Tibial artery (tissue), 4 donors: ENCODE data around the gene CPHXL.

Experiments
- DNase-seq, 2 donors: peaks; one replicate each; pipeline ENCODE4 v3.0.0-alpha.2; 2019
- H3K27ac ChIP-seq, 2 donors: fragments of 200-600 bp; sonication (generic) in 1 of 2; 1 replicate in 1 of 2; 2 replicates in 1 of 2; pipeline ENCODE4 v1.5.1; 2018 to 2019; ENCODE audit warnings: mild to moderate bottlenecking in 1 of 2
- H3K27me3 ChIP-seq, 2 donors: fragments of 200-600 bp; sonication (generic) in 1 of 2; one replicate each; pipeline versions ENCODE4 v1.5.1 to v1.6.0; 2016 to 2019
- H3K36me3 ChIP-seq, 3 donors: fragments of 200-600 bp; sonication (generic) in 2 of 3; one replicate each; pipeline ENCODE4 v1.5.1; 2016 to 2019; ENCODE audit warnings: mild to moderate bottlenecking in 2 of 3
- H3K4me1 ChIP-seq, 4 donors: fragments of 200-600 bp; sonication (generic) in 2 of 4; 1 replicate in 3 of 4; 2 replicates in 1 of 4; pipeline ENCODE4 v1.5.1; 2016 to 2019
- H3K4me3 ChIP-seq, 2 donors: fragments of 200-600 bp; sonication (generic) in 1 of 2; 1 replicate in 1 of 2; 2 replicates in 1 of 2; pipeline ENCODE4 v1.5.1; 2018 to 2019; ENCODE audit warnings: mild to moderate bottlenecking in 2 of 2
- H3K9me3 ChIP-seq, 3 donors: fragments of 200-600 bp; sonication (generic) in 1 of 3; one replicate each; pipeline ENCODE4 v1.5.1; 2016 to 2019
- CTCF ChIP-seq, 2 experiments: fragments of 200-600 bp in 1 of 2; fragments of 450-650 bp in 1 of 2; IDR thresholded peaks; one replicate each; pipeline ENCODE4 v1.5.1; 2017 to 2019; ENCODE audit warnings: antibody characterized with exemption in 2 of 2, mild to moderate bottlenecking in 1 of 2, moderate library complexity in 1 of 2
- intact Hi-C: fragments of 100-400 bp; cut with DNase I; formaldehyde crosslinking; loops from one replicate; pipeline ENCODE4 v1.15.0; 2023; ENCODE audit warnings: low total_unique reads

Gene CPHXL

GRCh38 chr16:75762746-75763145 is 36.5 kb upstream of the CPHXL start:
- no peak overlapping the region for H3K4me3 ChIP-seq
- no peaks in the 10 kb centered on the region for H3K9me3 ChIP-seq
- intact Hi-C loops: loop anchor here (5.0 to 10.0 kb wide), 2 partner anchors 138 to 285 kb away; partner anchors contain the start of gene ADAT1
- H3K27ac ChIP-seq: no peak overlapping the region
- H3K36me3 ChIP-seq: no peaks in the 10 kb centered on the region
- H3K27me3 ChIP-seq: no peaks in the 10 kb centered on the region
- H3K4me1 ChIP-seq: no peaks in the 10 kb centered on the region
- DNase-seq: no peak
- TF ChIP-seq CTCF (IDR thresholded peaks at IDR 0.05): no peak

DNA sequence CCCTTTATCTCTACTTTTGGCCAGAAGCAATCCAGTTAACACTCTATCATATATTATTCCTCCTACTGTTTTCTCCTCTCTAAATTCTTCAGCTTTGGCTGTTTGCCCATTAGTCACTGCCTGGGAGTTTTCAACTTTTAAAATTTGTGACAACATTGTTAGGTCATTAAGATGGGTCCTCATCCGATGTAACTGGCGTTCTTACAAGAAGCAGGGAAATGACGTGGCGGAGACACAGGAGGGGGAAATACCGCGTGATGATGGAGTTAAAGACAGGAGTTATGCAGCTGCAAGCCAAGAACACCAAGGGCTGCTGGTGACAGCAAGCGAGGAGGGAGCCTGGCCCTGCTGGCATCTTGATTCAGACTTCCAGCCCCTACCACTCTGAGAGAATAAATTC is 34.8 kb upstream of the CPHXL start:
- no peaks in the 10 kb centered on the region for H3K36me3 ChIP-seq
- DNase-seq: no peak

GRCh38 chr16:75760018-75760519 is 33.8 kb upstream of the CPHXL start:
- H3K36me3 ChIP-seq: no peaks in the 10 kb centered on the region
- no peaks in the 10 kb centered on the region for H3K9me3 ChIP-seq
- H3K4me3 ChIP-seq: no peak overlapping the region
- H3K27ac ChIP-seq: no peak overlapping the region
- H3K27me3 ChIP-seq: no peaks in the 10 kb centered on the region
- TF ChIP-seq CTCF (IDR thresholded peaks at IDR 0.05): no peak
- DNase-seq: no peak
- no peaks in the 10 kb centered on the region for H3K4me1 ChIP-seq
- intact Hi-C loops: loop anchor here (5.0 to 10.0 kb wide), 2 partner anchors 135 to 283 kb away; partner anchors contain the start of gene ADAT1

More for the DNA sequence above, 34.8 kb upstream of the CPHXL start:
- Histone ChIP-seq H3K9me3 (no peaks in the 10 kb centered on the region), H3K4me3 (no peak overlapping the region), H3K27ac (no peak overlapping the region), H3K4me1 (no peaks in the 10 kb centered on the region), H3K27me3 (no peaks in the 10 kb centered on the region)
- no peak for TF ChIP-seq CTCF (IDR thresholded peaks at IDR 0.05)
- intact Hi-C loops: loop anchor here (5.0 to 10.0 kb wide), 2 partner anchors 136 to 284 kb away; partner anchors contain the start of gene ADAT1

DNA sequence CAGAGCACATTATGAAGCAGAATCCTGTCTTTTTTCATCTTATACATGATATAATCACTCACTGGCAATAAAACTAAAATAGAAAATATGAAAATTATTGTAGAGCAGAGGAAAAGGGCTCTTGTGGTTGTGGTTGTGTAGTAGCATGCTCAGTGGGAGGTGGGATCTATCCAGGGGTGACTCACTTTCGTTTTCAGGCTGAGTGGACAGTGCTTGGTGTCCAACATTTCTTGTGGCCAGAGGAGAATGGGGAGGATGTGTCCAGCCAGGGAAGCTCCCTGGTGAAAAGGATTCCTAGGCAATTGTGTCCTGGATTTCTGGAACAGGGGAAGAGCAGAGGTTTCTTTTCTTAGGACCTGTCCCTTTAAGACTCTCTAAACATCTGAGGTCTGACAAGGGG is 31.9 kb upstream of the CPHXL start:
- Histone ChIP-seq H3K4me1 (no peaks in the 10 kb centered on the region), H3K27ac (no peak overlapping the region), H3K36me3 (no peaks in the 10 kb centered on the region), H3K4me3 (no peak overlapping the region), H3K9me3 (no peaks in the 10 kb centered on the region), H3K27me3 (no peaks in the 10 kb centered on the region)
- intact Hi-C loops: loop anchor here (10.0 kb wide), 1 partner anchor 563 kb away; no protein-coding TSS in a partner anchor
- TF ChIP-seq CTCF (IDR thresholded peaks at IDR 0.05): no peak
- no peak for DNase-seq

DNA sequence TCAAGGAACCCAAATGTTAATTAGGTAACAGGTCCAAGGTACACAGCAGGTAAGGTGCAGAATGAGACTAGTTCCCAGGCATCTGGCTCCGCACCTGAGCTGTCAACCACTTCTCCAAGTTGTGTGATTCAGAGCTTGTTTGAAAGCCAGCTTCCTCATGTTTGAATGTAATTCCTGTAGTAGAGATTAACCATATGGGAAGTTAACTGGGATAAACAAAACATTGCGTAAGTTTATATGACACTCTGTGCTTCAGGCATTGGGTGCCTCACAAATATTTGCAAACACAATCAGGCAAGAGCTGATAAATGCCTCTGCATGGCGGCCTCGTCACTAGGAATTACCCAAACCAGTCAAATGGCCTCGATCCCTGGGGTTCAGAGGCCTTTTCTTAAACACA is 27.9 kb upstream of the CPHXL start:
- H3K27ac ChIP-seq: no peak overlapping the region
- intact Hi-C loops: loop anchor here (10.0 kb wide), 1 partner anchor 559 kb away; no protein-coding TSS in a partner anchor
- no peak for DNase-seq

More for the DNA sequence above, 27.9 kb upstream of the CPHXL start:
- no peak overlapping the region for H3K4me3 ChIP-seq
- TF ChIP-seq CTCF (IDR thresholded peaks at IDR 0.05): no peak
- no peaks in the 10 kb centered on the region for H3K36me3 ChIP-seq
- no peaks in the 10 kb centered on the region for H3K4me1 ChIP-seq
- H3K9me3 ChIP-seq: no peaks in the 10 kb centered on the region
- no peaks in the 10 kb centered on the region for H3K27me3 ChIP-seq
